NT2/D1 (cell line): ENCODE measurements around the gene CIB2.

Experiments used
- DNase-seq: peaks from one replicate; pipeline ENCODE4 v3.0.0-alpha.2; 2011; ENCODE audit warnings: low read depth, low spot score
- H3K27me3 ChIP-seq: 2 replicates; pipeline ENCODE4 v1.6.0; 2011; ENCODE audit warnings: mild to moderate bottlenecking; ENCODE audit not compliant: insufficient read length, insufficient read depth
- H3K36me3 ChIP-seq: 2 replicates; pipeline ENCODE4 v1.6.1; 2011; ENCODE audit warnings: mild to moderate bottlenecking, low read length, mixed read lengths; ENCODE audit not compliant: insufficient read depth, insufficient read length
- H3K4me1 ChIP-seq: 2 replicates; pipeline ENCODE4 v1.5.1; 2011; ENCODE audit not compliant: insufficient read depth, insufficient read length
- H3K4me3 ChIP-seq: 2 replicates; pipeline ENCODE4 v1.5.1; 2011; ENCODE audit warnings: low read depth; ENCODE audit not compliant: insufficient read length
- H3K9ac ChIP-seq: 2 replicates; pipeline ENCODE4 v1.6.0; 2011; ENCODE audit warnings: low read depth; ENCODE audit not compliant: insufficient read length
- H3K9me3 ChIP-seq: 2 replicates; pipeline ENCODE4 v1.5.1; 2011; ENCODE audit warnings: mild to moderate bottlenecking, low read length; ENCODE audit not compliant: insufficient read depth
- SUZ12 ChIP-seq: IDR thresholded peaks from 2 replicates; pipeline ENCODE4 v1.6.1; 2011; ENCODE audit not compliant: insufficient read length, insufficient read depth; ENCODE audit errors: extremely low read depth
- YY1 ChIP-seq: IDR thresholded peaks from 2 replicates; pipeline ENCODE4 v1.6.1; 2011; ENCODE audit not compliant: insufficient read length, insufficient read depth
- ZNF274 ChIP-seq: IDR thresholded peaks from 2 replicates; pipeline ENCODE4 v1.6.1; 2011; ENCODE audit warnings: mild to moderate bottlenecking, low read depth, low read length

CIB2 gene

DNA sequence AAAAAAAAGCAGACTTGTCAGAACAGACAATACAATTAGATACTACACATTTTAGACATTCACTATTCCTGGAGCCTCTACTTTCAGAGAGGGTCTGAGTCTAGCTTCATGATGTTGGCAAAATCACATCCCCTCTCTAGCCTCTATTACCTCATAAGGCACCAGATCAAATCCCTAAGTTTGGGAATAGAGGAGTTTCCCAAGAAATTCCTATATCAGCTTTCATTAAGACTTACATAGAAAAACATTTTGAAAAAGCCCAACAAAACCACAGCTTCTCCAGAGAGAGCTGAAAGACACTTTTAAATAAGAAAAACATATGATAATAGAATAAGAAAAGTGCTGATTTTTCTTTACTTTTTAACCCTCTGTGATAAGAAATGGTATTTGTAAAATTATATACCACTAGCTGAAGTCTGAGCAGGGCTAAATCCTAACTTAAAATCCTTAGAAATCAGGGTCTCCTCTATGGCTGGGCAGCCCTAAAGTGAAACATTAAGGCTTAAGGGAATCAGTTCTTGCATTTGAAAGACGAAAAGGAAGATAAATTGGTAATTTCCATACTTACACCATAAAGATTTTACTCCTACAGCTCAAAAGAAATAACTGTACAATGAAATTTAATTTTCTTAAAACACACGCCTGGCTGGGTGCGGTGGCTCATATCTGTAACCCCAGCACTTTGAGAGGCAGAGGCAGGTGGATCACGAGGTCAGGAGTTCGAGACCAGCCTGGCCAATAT lies 58.0 kb downstream of the CIB2 start:
- TF ChIP-seq YY1 (no peak), ZNF274 (no peak), SUZ12 (no peak)
- Histone ChIP-seq H3K4me3 (no peak overlapping the region), H3K4me1 (peaks cover 2% of the 10 kb centered on the region), H3K9me3 (no peaks in the 10 kb centered on the region), H3K27me3 (peaks cover 6% of the 10 kb centered on the region), H3K36me3 (peaks cover 2% of the 10 kb centered on the region), H3K9ac (no peak overlapping the region)
- no peak for DNase-seq

DNA sequence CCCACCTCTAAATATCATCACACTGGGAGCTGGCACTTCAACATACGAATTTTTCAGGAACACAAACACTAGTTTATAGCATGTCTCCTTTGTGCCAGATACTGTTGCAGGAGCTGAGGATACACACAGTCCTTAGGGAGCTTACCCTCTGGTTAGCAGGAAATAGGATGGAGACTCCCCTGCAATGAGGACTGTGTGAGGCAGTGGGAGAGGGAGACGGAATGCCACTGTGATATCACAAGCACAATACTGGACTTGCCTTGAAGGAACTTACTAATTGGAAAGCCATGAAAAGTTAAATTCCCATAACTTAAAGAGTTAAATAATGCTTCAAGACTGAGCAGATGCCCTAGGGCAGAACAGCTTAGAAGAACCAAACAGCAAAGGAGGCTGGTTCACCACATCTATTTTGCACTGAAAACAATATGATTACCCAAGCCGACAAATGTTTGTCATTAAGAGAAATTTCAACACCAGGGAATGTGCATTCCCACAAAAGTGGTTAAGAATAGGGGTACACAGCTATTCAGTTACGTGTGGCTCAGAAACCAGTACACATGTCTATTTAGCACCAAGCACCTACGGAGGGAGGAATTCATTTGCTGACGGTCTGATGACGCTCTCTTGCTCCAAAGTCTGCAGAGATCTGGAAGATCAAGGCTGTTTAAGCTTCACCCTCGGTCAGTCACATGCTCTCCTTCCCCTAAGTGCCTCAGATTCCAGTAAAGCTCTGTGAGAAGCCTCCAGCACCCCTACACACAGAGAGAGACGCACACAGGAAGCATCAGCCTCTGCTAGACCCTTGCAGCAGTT lies 59.0 kb downstream of the CIB2 start:
- Histone ChIP-seq H3K9ac (no peak overlapping the region), H3K36me3 (peaks cover 2% of the 10 kb centered on the region), H3K4me1 (peaks cover 2% of the 10 kb centered on the region), H3K9me3 (no peaks in the 10 kb centered on the region), H3K27me3 (no peaks in the 10 kb centered on the region), H3K4me3 (no peak overlapping the region)
- TF ChIP-seq YY1 (no peak), ZNF274 (no peak)
- no peak for DNase-seq

DNA sequence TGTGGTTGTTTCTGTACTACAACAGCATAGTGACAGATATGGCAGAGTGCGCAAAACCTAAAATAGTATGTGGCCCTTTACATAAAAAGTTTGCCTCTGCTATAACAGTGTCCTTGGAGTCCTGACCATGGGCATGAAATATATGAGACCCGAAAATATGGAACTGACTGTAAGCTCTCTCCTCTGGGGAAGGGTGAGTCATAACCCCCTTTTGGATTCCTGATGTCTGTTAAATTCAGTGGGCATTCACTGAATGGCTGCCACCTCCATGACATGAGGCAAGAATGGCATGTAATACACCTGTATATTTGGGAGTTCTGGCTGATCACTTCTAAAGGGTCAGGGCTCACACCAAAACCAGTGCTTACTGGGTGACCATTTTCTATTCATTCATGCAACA lies 59.9 kb downstream of the CIB2 start:
- H3K27me3 ChIP-seq = no peaks in the 10 kb centered on the region
- no peak overlapping the region for H3K9ac ChIP-seq
- no peaks in the 10 kb centered on the region for H3K9me3 ChIP-seq
- peaks cover 2% of the 10 kb centered on the region for H3K4me1 ChIP-seq
- DNase-seq = no peak
- TF ChIP-seq ZNF274 (no peak), YY1 (no peak), SUZ12 (no peak)
- H3K4me3 ChIP-seq = no peak overlapping the region
- H3K36me3 ChIP-seq = peaks cover 2% of the 10 kb centered on the region

DNA sequence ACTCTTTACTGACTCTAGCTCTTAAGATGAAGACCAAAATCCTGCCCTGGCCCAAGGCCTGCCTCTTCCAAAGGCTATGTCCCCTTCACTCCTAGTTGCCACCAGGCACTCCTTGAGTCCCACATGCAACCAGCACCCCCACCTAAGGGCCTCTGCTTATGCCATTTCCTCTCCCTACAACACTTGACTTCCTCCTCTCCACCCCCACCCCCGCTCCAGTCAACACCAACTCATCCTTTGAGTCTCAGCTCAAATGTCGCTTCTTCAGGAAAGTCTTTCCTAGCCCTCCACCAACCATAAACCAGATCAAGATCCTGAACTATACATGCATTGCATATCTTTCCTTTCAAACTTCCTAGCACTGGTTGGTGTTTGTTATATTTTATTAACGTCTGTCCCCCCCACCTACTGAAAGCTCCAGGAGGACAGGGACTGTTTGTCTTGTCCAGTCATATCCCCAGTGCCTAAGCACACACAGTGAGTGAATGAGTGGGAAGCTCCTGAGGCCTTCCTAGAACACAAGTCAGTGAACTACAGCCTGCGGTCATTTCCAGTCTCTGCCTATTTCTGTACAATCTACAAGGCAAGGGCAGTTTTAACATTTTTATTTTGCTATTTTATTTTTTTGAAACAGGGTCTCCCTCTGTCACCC lies 61.1 kb downstream of the CIB2 start:
- peaks cover 2% of the 10 kb centered on the region for H3K36me3 ChIP-seq
- no peak for TF ChIP-seq ZNF274
- no peak for TF ChIP-seq SUZ12
- TF ChIP-seq YY1 = no peak
- no peak for DNase-seq
- H3K4me1 ChIP-seq = peaks cover 2% of the 10 kb centered on the region
- no peak overlapping the region for H3K9ac ChIP-seq
- H3K4me3 ChIP-seq = no peak overlapping the region
- H3K9me3 ChIP-seq = no peaks in the 10 kb centered on the region
- H3K27me3 ChIP-seq = no peaks in the 10 kb centered on the region

DNA sequence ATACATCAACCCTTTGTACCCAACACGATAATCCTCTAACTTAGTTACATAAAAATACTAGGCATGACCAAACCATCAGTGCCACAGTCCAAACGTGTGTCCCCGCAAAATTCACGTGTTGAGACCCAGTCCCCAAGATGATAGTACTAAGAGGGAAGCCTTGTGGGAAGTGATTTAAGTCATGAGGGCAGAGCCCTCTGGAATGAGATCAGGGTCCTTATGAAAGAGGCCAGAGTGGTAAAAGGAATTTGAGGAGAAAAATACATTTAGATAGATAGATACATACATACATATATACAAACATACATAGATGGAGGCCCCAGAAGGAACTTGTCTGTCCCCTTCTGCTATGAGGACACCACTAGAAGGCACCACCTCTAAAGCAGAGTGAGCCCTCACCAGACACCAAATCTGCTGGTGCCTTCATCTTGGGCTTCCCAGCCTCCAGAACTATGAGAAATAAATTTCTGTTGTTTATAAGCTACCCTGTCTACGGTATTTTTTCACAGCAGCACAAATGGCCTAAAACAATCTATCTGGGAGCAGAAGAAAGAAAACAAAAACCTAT lies 61.7 kb downstream of the CIB2 start:
- H3K9me3 ChIP-seq = no peaks in the 10 kb centered on the region
- H3K9ac ChIP-seq = no peak overlapping the region
- no peak for TF ChIP-seq ZNF274
- TF ChIP-seq SUZ12 = no peak
- no peak for TF ChIP-seq YY1
- H3K4me1 ChIP-seq = peaks cover 2% of the 10 kb centered on the region
- no peak overlapping the region for H3K4me3 ChIP-seq
- no peaks in the 10 kb centered on the region for H3K27me3 ChIP-seq
- DNase-seq = no peak
- H3K36me3 ChIP-seq = peaks cover 2% of the 10 kb centered on the region

DNA sequence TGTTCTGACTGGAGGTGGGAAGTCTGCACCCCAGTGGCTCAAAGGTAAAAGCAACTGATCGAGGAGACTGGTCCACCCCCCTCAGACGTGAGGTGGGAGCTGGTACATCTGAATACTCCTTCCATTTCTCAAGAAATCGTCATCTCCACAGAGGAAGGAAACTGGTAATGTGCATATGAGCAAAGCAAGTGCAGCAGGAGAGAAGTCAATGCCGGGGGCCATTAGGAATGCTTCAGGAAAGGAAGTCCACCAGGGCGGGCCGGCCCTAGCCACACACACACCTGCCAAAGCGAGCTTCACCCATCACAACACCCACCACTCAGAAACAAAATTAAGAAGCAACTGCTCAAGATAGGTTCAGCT lies 62.2 kb downstream of the CIB2 start:
- Histone ChIP-seq H3K27me3 (no peaks in the 10 kb centered on the region), H3K36me3 (no peaks in the 10 kb centered on the region), H3K9me3 (no peaks in the 10 kb centered on the region), H3K4me1 (peaks cover 2% of the 10 kb centered on the region), H3K4me3 (no peak overlapping the region), H3K9ac (no peak overlapping the region)
- DNase-seq = no peak
- TF ChIP-seq SUZ12 = no peak
